Thoracic aorta (tissue), 2 donors: ENCODE data around the gene SIGLEC12. TPM values are rescaled to one million over a fixed set of nuclear protein-coding genes. Genes with fewer than 3 reads are reported as not detected.

Experiments
- ATAC-seq: fragments of 150-250 bp; one replicate; pipeline ENCODE4 v1.8.0; 2017; ENCODE audit warnings: low read depth; ENCODE audit not compliant: insufficient number of reproducible peaks, low FRiP score
- DNase-seq: peaks from one replicate; pipeline ENCODE4 v3.0.0-alpha.2; 2020; ENCODE audit warnings: low spot score
- H3K27ac ChIP-seq, 2 donors: fragments of 200-600 bp; sonication (generic); 1 replicate in 1 of 2; 2 replicates in 1 of 2; pipeline ENCODE4 v1.5.1; 2016; ENCODE audit warnings: mild to moderate bottlenecking in 2 of 2, moderate library complexity in 2 of 2
- H3K27me3 ChIP-seq: fragments of 200-600 bp; sonication (generic); replicated peaks from 2 replicates; pipeline ENCODE4 v1.6.0; 2016; ENCODE audit warnings: mild to moderate bottlenecking; ENCODE audit not compliant: insufficient read depth
- H3K36me3 ChIP-seq: fragments of 200-600 bp; sonication (generic); one replicate; pipeline ENCODE4 v1.5.1; 2016
- H3K4me1 ChIP-seq, 2 donors: fragments of 200-600 bp; sonication (generic); 1 replicate in 1 of 2; 2 replicates in 1 of 2; pipeline versions ENCODE4 v1.5.1 to v1.6.0; 2016; ENCODE audit warnings: low read depth in 2 of 2, mild to moderate bottlenecking in 1 of 2; ENCODE audit not compliant: control insufficient read depth in 1 of 2
- H3K4me3 ChIP-seq: fragments of 200-600 bp; sonication (generic); 2 replicates; pipeline ENCODE4 v1.5.1; 2016; ENCODE audit warnings: mild to moderate bottlenecking
- H3K9me3 ChIP-seq: fragments of 200-600 bp; sonication (generic); 2 replicates; pipeline ENCODE4 v1.5.1; 2016
- CTCF ChIP-seq: fragments of 200-600 bp; sonication (generic); IDR thresholded peaks from one replicate; pipeline ENCODE4 v1.5.1; 2019; ENCODE audit warnings: antibody characterized with exemption
- total RNA-seq, 2 donors: library from RNA; depleted of rRNA; stranded (reverse); fragments of >200 nt; gene quantifications; one replicate each; pipeline versions ENCODE4 v1.1.0 to v1.2.3, GENCODE V29; 2016

Gene SIGLEC12
- total RNA-seq, 2 donors from 2014 or later, result 2.2 TPM; not detected in 1

GRCh38 chr19:51541458-51542357 is 40.1 kb upstream of the SIGLEC12 start:
- DNase-seq, result no peak
- H3K27me3 ChIP-seq, result no peaks in the 10 kb centered on the region
- H3K27ac ChIP-seq, result no peak overlapping the region
- H3K4me1 ChIP-seq, result no peaks in the 10 kb centered on the region
- no peaks in the 10 kb centered on the region for H3K36me3 ChIP-seq
- H3K4me3 ChIP-seq, result no peak overlapping the region
- no peak for ATAC-seq
- no peak for TF ChIP-seq CTCF
- no peaks in the 10 kb centered on the region for H3K9me3 ChIP-seq

GRCh38 chr19:51539821-51540366 is 38.3 kb upstream of the SIGLEC12 start:
- DNase-seq (no peak), ATAC-seq (no peak)
- Histone ChIP-seq H3K9me3 (no peaks in the 10 kb centered on the region), H3K4me3 (no peak overlapping the region), H3K27me3 (no peaks in the 10 kb centered on the region), H3K36me3 (no peaks in the 10 kb centered on the region), H3K27ac (no peak overlapping the region), H3K4me1 (no peaks in the 10 kb centered on the region)
- TF ChIP-seq CTCF, result no peak

- Histone ChIP-seq H3K9me3 (no peaks in the 10 kb centered on the region), H3K27me3 (no peaks in the 10 kb centered on the region), H3K4me1 (no peaks in the 10 kb centered on the region), H3K27ac (no peak overlapping the region), H3K36me3 (no peaks in the 10 kb centered on the region), H3K4me3 (no peak overlapping the region)
- no peak for TF ChIP-seq CTCF
- no peak for DNase-seq
- no peak for ATAC-seq
Measured at GRCh38 chr19:51535535-51535934, 33.9 kb upstream of the SIGLEC12 start.

GRCh38 chr19:51531349-51532315 is 30.0 kb upstream of the SIGLEC12 start, which contains the start of gene SIGLEC6:
TSS of gene SIGLEC6 (minus strand) at chr19:51531670. CDS start at chr19:51531648, 22 bp downstream.
- DNase-seq (no peak), ATAC-seq (no peak)
- no peaks in the 10 kb centered on the region for H3K4me1 ChIP-seq
- H3K36me3 ChIP-seq, result no peaks in the 10 kb centered on the region
- no peaks in the 10 kb centered on the region for H3K9me3 ChIP-seq
- no peak for TF ChIP-seq CTCF
- H3K4me3 ChIP-seq, result no peak within 1 kb of the TSS
- H3K27me3 ChIP-seq, result no peaks in the 10 kb centered on the region
- H3K27ac ChIP-seq, result no peak within 1 kb of the TSS
